HEK293 (cell line): ENCODE data around the gene PARD6B.

Experiments used
- GLIS2 ChIP-seq: fragments of 450-650 bp; formaldehyde crosslinking; IDR thresholded peaks from 2 replicates; pipeline ENCODE4 v1.5.1; 2016; ENCODE audit warnings: missing biosample characterization, missing genetic modification characterization
- TCF7L2 ChIP-seq: IDR thresholded peaks from 2 replicates; pipeline ENCODE4 v1.6.1; 2011; ENCODE audit warnings: low read depth, mild to moderate bottlenecking, inconsistent platforms, low read length, moderate library complexity, borderline replicate concordance
- ZNF138 ChIP-seq: fragments of 450-650 bp; formaldehyde crosslinking; IDR thresholded peaks from 2 replicates; pipeline ENCODE4 v1.5.1; 2016; ENCODE audit warnings: missing biosample characterization, missing genetic modification characterization, borderline replicate concordance
- ZNF2 ChIP-seq: fragments of 450-650 bp; formaldehyde crosslinking; IDR thresholded peaks from 2 replicates; pipeline ENCODE4 v1.5.1; 2016; ENCODE audit warnings: missing biosample characterization, missing genetic modification characterization
- ZNF24 ChIP-seq: fragments of 450-650 bp; formaldehyde crosslinking; IDR thresholded peaks from 2 replicates; pipeline ENCODE4 v1.5.1; 2016; ENCODE audit warnings: missing biosample characterization, missing genetic modification characterization
- ZNF324 ChIP-seq: fragments of 450-650 bp; formaldehyde crosslinking; IDR thresholded peaks from 2 replicates; pipeline ENCODE4 v1.5.1; 2016; ENCODE audit warnings: missing biosample characterization, missing genetic modification characterization
- ZNF416 ChIP-seq: fragments of 450-650 bp; formaldehyde crosslinking; IDR thresholded peaks from 2 replicates; pipeline ENCODE4 v1.5.1; 2016; ENCODE audit warnings: missing biosample characterization, missing genetic modification characterization
- ZNF571 ChIP-seq: fragments of 450-650 bp; formaldehyde crosslinking; IDR thresholded peaks from 2 replicates; pipeline ENCODE4 v1.5.0; 2017; ENCODE audit warnings: missing biosample characterization, missing genetic modification characterization
- TF ChIP-seq, protein P1 (sequence below): fragments of 450-650 bp; formaldehyde crosslinking; IDR thresholded peaks from 2 replicates; pipeline ENCODE4 v1.5.1; 2016; ENCODE audit warnings: missing biosample characterization, missing genetic modification characterization

DNA sequence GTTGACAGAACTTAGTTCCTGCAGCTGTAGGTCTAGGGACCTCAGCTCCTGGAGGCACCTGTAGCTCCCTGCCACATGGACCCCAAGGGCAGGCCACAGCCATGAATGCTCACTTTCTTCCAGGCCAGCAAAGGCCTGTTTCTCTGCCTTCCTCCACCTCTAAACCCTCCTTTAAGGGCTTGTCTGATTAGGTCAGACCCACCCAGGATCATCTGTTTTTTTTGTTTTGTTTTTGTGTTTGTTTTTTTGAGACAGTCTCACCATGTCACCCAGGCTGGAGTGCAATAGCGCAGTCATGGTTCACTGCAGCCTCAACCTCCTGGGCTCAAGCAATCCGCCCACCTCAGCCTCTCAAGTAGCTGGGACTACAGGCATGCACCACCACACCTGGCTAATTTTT lies 52.0 kb downstream of the PARD6B start:
- TF ChIP-seq, protein P1, sequence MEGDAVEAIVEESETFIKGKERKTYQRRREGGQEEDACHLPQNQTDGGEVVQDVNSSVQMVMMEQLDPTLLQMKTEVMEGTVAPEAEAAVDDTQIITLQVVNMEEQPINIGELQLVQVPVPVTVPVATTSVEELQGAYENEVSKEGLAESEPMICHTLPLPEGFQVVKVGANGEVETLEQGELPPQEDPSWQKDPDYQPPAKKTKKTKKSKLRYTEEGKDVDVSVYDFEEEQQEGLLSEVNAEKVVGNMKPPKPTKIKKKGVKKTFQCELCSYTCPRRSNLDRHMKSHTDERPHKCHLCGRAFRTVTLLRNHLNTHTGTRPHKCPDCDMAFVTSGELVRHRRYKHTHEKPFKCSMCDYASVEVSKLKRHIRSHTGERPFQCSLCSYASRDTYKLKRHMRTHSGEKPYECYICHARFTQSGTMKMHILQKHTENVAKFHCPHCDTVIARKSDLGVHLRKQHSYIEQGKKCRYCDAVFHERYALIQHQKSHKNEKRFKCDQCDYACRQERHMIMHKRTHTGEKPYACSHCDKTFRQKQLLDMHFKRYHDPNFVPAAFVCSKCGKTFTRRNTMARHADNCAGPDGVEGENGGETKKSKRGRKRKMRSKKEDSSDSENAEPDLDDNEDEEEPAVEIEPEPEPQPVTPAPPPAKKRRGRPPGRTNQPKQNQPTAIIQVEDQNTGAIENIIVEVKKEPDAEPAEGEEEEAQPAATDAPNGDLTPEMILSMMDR (tag by site-specific recombination), result no peak
- TF ChIP-seq GLIS2, result no peak
- TF ChIP-seq ZNF571 (tag by site-specific recombination), result no peak
- TF ChIP-seq ZNF416 (tag by site-specific recombination), result no peak
- TF ChIP-seq ZNF138, result no peak
- TF ChIP-seq ZNF2 (tag by site-specific recombination), result no peak
- no peak for TF ChIP-seq ZNF324 (tag by site-specific recombination)
- no peak for TF ChIP-seq TCF7L2
- TF ChIP-seq ZNF24 (tag by site-specific recombination), result no peak
